Endothelial cell of umbilical vein (primary cell): Measurements from ENCODE around the gene MTR. TPM values are rescaled to one million over a fixed set of nuclear protein-coding genes. Genes with fewer than 3 reads are reported as not detected.

Source experiments
- BruUV-seq: library from RNA; stranded (reverse); fragments of 400-500 nt; replicated peaks from 2 replicates; lab custom pipeline; 2021; lab: Mats Ljungman, UMichigan
- CTCF ChIA-PET: fragments of 300-600, 350-600 bp; sonication (Branson Sonifier 250); formaldehyde crosslinking; loops from one replicate; lab custom pipeline; 2021; ENCODE audit warnings: antibody characterized with exemption, inconsistent platforms; lab: Charles Lee
- POLR2A ChIA-PET: fragments of 300-600, 350-600 bp; sonication (Branson Sonifier 250); formaldehyde crosslinking; loops from one replicate; lab custom pipeline; 2021; ENCODE audit warnings: antibody characterized with exemption, inconsistent platforms; lab: Charles Lee
- DNase-seq: peaks from one replicate; pipeline ENCODE4 v3.0.0-alpha.2; 2011; ENCODE audit warnings: low read depth, low spot score
- FAIRE-seq: peaks from 2 replicates; lab custom pipeline; 2011; peaks lifted over from hg19 to GRCh38; lab: Jason Lieb, UNC
- H2AFZ ChIP-seq: 2 replicates; pipeline ENCODE4 v1.6.0; 2012; ENCODE audit warnings: low read depth, low read length, control low read depth, inconsistent platforms
- H3K27ac ChIP-seq: 2 replicates; pipeline ENCODE4 v1.5.1; 2011; ENCODE audit warnings: low read depth, mild to moderate bottlenecking, control low read depth, low read length, moderate library complexity; ENCODE audit not compliant: insufficient read depth
- H3K27me3 ChIP-seq, 2 experiments: 2 replicates each; pipeline versions ENCODE4 v1.6.0 to v1.6.1; 2011; ENCODE audit warnings: low read length in 2 of 2, mixed read lengths in 1 of 2; ENCODE audit not compliant: control insufficient read depth in 2 of 2, insufficient read depth in 2 of 2
- H3K36me3 ChIP-seq, 2 experiments: 2 replicates in 1 of 2; 3 replicates in 1 of 2; pipeline ENCODE4 v1.5.1; 2011; ENCODE audit warnings: low read length in 2 of 2, mild to moderate bottlenecking in 1 of 2, moderate library complexity in 1 of 2; ENCODE audit not compliant: control insufficient read depth in 2 of 2, insufficient read depth in 2 of 2; ENCODE audit errors: extremely low read depth in 1 of 2
- H3K4me1 ChIP-seq: 3 replicates; pipeline ENCODE4 v1.5.1; 2011; ENCODE audit warnings: mild to moderate bottlenecking, low read length; ENCODE audit not compliant: control insufficient read depth, insufficient read depth; ENCODE audit errors: extremely low read depth
- H3K4me2 ChIP-seq: 2 replicates; pipeline ENCODE4 v1.6.1; 2011; ENCODE audit warnings: low read length, control low read depth, mixed read lengths; ENCODE audit not compliant: insufficient read depth
- H3K4me3 ChIP-seq, 3 experiments: fragments of 200-600 bp in 1 of 3; sonication (generic), shearing (Covaris generic) in 1 of 3; replicated peaks in 1 of 3; 2 replicates each; pipeline ENCODE4 v1.5.1; 2011 to 2016; ENCODE audit warnings: control low read depth in 3 of 3, low read length in 3 of 3, mild to moderate bottlenecking in 2 of 3, inconsistent platforms in 1 of 3, low read depth in 1 of 3, moderate library complexity in 1 of 3; ENCODE audit not compliant: insufficient read depth in 1 of 3
- H3K79me2 ChIP-seq: 2 replicates; pipeline ENCODE4 v1.6.0; 2012; ENCODE audit warnings: low read length, inconsistent platforms; ENCODE audit not compliant: control insufficient read depth, insufficient read depth
- H3K9ac ChIP-seq: replicated peaks from 2 replicates; pipeline ENCODE3; 2011; ENCODE audit warnings: low read length, control low read depth; ENCODE audit not compliant: insufficient read depth; ENCODE audit errors: extremely low read depth
- H3K9me1 ChIP-seq: replicated peaks from 3 replicates; pipeline ENCODE4 v1.6.0; 2011; ENCODE audit warnings: mild to moderate bottlenecking, low read length; ENCODE audit not compliant: control insufficient read depth, insufficient read depth; ENCODE audit errors: extremely low read depth
- H3K9me3 ChIP-seq: replicated peaks from 2 replicates; pipeline ENCODE4 v1.5.1; 2012; ENCODE audit warnings: low read length, inconsistent platforms; ENCODE audit not compliant: control insufficient read depth, insufficient read depth
- H4K20me1 ChIP-seq: replicated peaks from 2 replicates; pipeline ENCODE3; 2011; ENCODE audit warnings: mild to moderate bottlenecking, low read length; ENCODE audit not compliant: control insufficient read depth, insufficient read depth; ENCODE audit errors: extremely low read depth
- EZH2 ChIP-seq: IDR thresholded peaks from 2 replicates; pipeline ENCODE4 v1.6.1; 2012; ENCODE audit warnings: borderline replicate concordance, low read depth, mild to moderate bottlenecking, moderate library complexity, low read length, inconsistent platforms; ENCODE audit not compliant: severe bottlenecking
- FOS ChIP-seq: IDR thresholded peaks from 2 replicates; pipeline ENCODE4 v1.6.1; 2011; ENCODE audit warnings: mild to moderate bottlenecking, low read length, moderate library complexity, borderline replicate concordance; ENCODE audit not compliant: insufficient read depth
- GATA2 ChIP-seq: IDR thresholded peaks from 2 replicates; pipeline ENCODE4 v1.7.0; 2011; ENCODE audit warnings: low read depth, mild to moderate bottlenecking, moderate library complexity, mixed read lengths, low read length; ENCODE audit not compliant: insufficient read length, insufficient read depth
- JUN ChIP-seq: IDR thresholded peaks from 2 replicates; pipeline ENCODE4 v1.6.1; 2011; ENCODE audit warnings: borderline replicate concordance, low read depth; ENCODE audit not compliant: insufficient read length, insufficient read depth
- MYC ChIP-seq: IDR thresholded peaks from one replicate; pipeline ENCODE4 v1.6.1; 2011; ENCODE audit warnings: mild to moderate bottlenecking, low read depth, low read length
- POLR2A ChIP-seq: IDR thresholded peaks from 2 replicates; pipeline ENCODE4 v1.6.1; 2012; ENCODE audit warnings: low read depth, mild to moderate bottlenecking, control low read depth, low read length
- POLR2AphosphoS5 ChIP-seq: IDR thresholded peaks from 2 replicates; pipeline ENCODE4 v1.6.1; 2012; ENCODE audit warnings: low read depth, mild to moderate bottlenecking, control low read depth, low read length, moderate library complexity; ENCODE audit not compliant: insufficient read depth
- dilution Hi-C: fragments of 300-500 bp; cut with MboI; formaldehyde crosslinking; loops from one replicate; pipeline ENCODE4 v1.15.0; 2019; ENCODE audit warnings: low sequenced_read_pairs; ENCODE audit not compliant: extremely low pct_ligation_motif_present
- intact Hi-C: fragments of 100-400 bp; cut with micrococcal nuclease; formaldehyde crosslinking; loops from one replicate; pipeline ENCODE4 v1.10.0; 2022
- polyA plus RNA-seq, 4 experiments: library from polyadenylated mRNA; depleted of rRNA in 3 of 4; stranded (reverse) in 3 of 4; unstranded in 1 of 4; fragments of >200 nt; gene quantifications; 2 replicates each; pipeline versions ENCODE4 v1.2.1 to v1.2.3, GENCODE V29; 2011 to 2012; ENCODE audit warnings: missing spikeins in 1 of 4
- total RNA-seq: library from RNA; stranded (reverse); gene quantifications from 2 replicates; pipeline ENCODE4 v1.2.3, GENCODE V29; 2021
- TF ChIP-seq, protein P1 (sequence below): IDR thresholded peaks from 2 replicates; pipeline ENCODE4 v1.6.1; 2011; ENCODE audit not compliant: insufficient read depth, insufficient read length
- TF ChIP-seq, protein P2 (sequence below), 2 donors: IDR thresholded peaks; 1 replicate in 1 of 2; 2 replicates in 1 of 2; pipeline ENCODE4 v1.5.1; 2011; ENCODE audit warnings: low read length in 2 of 2, mild to moderate bottlenecking in 2 of 2, moderate library complexity in 2 of 2, control low read depth in 1 of 2, inconsistent platforms in 1 of 2, low read depth in 1 of 2; ENCODE audit not compliant: insufficient read depth in 1 of 2; ENCODE audit errors: extremely low read depth in 1 of 2

MTR gene
- total and polyA plus RNA-seq, 2 donors (not counting 3 experiments of a cell fraction or from before 2014, with no cell fraction given): 6.7 to 45.2 TPM

DNA sequence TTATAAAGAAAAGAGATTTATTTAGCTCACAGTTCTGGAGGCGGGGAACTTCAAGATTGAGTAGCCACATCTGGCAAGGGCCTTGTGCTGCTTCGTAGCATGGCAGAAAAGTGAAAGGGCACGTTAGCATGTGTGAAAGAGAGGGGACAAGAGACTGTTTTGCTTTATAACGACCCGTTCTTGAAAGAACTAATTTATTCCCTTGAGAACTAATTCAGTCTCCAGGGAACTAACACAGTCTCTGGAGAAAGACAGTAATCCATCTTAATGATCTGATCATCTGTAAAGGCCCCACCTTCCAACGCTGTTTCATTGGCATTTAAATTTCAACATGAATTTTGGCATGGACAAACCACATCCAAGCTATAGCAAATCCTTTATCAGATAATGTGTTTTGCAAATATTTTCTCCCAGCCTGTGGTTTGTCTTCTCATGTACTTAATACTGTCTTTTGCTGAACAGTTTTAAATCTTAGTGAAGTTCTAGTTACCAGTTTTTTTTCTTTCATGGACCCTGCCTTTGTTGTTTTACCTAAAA lies 26.1 kb downstream of the MTR start:
- no peaks in the 10 kb centered on the region for H3K9me1 ChIP-seq
- no peak overlapping the region for H3K4me3 ChIP-seq
- no peak for DNase-seq
- H3K79me2 ChIP-seq: no peaks in the 10 kb centered on the region
- POLR2A ChIA-PET: no interaction called here
- no peak for TF ChIP-seq POLR2A
- TF ChIP-seq GATA2: no peak
- no peak for TF ChIP-seq JUN
- TF ChIP-seq POLR2AphosphoS5: no peak
- TF ChIP-seq, protein P1, sequence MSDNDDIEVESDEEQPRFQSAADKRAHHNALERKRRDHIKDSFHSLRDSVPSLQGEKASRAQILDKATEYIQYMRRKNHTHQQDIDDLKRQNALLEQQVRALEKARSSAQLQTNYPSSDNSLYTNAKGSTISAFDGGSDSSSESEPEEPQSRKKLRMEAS: no peak
- TF ChIP-seq FOS: no peak
- TF ChIP-seq EZH2: no peak
- no peak for TF ChIP-seq MYC
- TF ChIP-seq, protein P2, sequence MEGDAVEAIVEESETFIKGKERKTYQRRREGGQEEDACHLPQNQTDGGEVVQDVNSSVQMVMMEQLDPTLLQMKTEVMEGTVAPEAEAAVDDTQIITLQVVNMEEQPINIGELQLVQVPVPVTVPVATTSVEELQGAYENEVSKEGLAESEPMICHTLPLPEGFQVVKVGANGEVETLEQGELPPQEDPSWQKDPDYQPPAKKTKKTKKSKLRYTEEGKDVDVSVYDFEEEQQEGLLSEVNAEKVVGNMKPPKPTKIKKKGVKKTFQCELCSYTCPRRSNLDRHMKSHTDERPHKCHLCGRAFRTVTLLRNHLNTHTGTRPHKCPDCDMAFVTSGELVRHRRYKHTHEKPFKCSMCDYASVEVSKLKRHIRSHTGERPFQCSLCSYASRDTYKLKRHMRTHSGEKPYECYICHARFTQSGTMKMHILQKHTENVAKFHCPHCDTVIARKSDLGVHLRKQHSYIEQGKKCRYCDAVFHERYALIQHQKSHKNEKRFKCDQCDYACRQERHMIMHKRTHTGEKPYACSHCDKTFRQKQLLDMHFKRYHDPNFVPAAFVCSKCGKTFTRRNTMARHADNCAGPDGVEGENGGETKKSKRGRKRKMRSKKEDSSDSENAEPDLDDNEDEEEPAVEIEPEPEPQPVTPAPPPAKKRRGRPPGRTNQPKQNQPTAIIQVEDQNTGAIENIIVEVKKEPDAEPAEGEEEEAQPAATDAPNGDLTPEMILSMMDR (IDR thresholded peaks at IDR 0.05; ENCODE audit: extremely low read depth in 1 of 2, insufficient read depth in 1 of 2, low read depth in 1 of 2, low read length in 2 of 2): no peak
- CTCF ChIA-PET: no interaction called here
- peak; percentile 53 for FAIRE-seq
- intact Hi-C loops (no loop called here), dilution Hi-C loops (no loop called here)
- no peak overlapping the region for H2AFZ ChIP-seq
- H3K4me1 ChIP-seq: no peaks in the 10 kb centered on the region
- no peaks in the 10 kb centered on the region for H4K20me1 ChIP-seq
- H3K27me3 ChIP-seq: no peaks in the 10 kb centered on the region
- BruUV-seq: no TSS peak
- H3K9me3 ChIP-seq: no peaks in the 10 kb centered on the region
- H3K27ac ChIP-seq: no peak overlapping the region
- peaks cover 9% of the 10 kb centered on the region in 2 experiments for H3K36me3 ChIP-seq
- no peak overlapping the region for H3K4me2 ChIP-seq
- H3K9ac ChIP-seq: no peak overlapping the region
